Forelimb muscle (tissue), 1 donor: ENCODE data around the gene HECA. TPM values are rescaled to one million over a fixed set of nuclear protein-coding genes. Genes with fewer than 3 reads are reported as not detected.
"Not testable (repeated sequence)": the region's sequence is repeated elsewhere in the genome, so short reads cannot be mapped to it uniquely, and the experiment has no call there.

Experiments
- DNase-seq: peaks from one replicate; pipeline ENCODE4 v3.0.0-alpha.2; 2013; ENCODE audit warnings: low read depth
- polyA plus RNA-seq: library from polyadenylated mRNA; unstranded; fragments of 120-200 nt; gene quantifications from one replicate; pipeline ENCODE4 v1.2.1, GENCODE V29; 2013; ENCODE audit not compliant: insufficient read length

The HECA gene
- polyA plus RNA-seq, 1 donor, result 18.5 TPM

DNA sequence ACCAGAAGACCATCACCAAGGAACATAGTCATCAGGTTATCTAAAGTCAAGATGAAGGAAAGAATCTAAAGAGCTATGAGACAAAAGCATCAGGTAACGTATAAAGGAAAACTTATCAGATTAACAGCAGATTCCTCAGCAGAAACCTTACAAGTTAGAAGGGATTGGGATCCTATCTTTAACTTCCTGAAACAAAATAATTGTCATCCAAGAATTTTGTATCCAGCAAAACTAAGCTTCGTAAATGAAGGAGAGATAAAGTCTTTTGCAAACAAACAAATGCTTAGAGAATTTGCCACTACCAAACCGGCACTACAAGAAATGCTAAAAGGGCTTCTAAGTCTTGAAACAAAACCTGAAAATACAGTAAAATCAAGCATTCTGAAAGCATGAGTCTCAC lies 71.0 kb downstream of the HECA start:
- DNase-seq, result no peak

DNA sequence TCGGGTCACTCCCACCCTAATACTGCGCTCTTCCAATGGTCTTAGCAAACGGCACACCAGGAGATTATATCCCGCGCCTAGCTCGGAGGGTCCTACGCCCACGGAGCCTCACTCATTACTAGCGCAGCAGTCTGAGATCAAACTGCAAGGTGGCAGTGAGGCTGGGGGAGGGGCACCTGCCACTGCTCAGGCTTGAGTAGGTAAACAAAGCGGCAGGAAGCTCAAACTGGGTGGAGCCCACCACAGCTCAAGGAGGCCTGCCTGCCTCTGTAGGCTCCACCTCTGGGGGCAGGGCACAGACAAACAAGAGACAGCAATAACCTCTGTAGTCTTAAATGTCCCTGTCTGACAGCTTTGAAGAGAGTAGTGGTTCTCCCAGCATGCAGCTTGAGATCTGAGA lies 75.9 kb downstream of the HECA start:
- not testable (repeated sequence) for DNase-seq

DNA sequence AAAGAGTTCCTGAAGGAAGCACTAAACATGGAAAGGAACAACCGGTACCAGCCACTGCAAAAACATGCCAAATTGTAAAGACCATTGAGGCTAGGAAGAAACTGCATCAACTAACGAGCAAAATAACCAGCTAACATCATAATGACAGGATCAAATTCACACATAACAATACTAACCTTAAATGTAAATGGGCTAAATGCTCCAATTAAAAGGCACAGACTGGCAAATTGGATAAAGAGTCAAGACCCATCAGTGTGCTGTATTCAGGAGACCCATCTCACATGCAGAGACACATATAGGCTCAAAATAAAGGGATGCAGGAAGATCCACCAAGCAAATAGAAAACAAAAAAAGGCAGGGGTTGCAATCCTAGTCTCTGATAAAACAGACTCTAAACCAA lies 77.6 kb downstream of the HECA start:
- DNase-seq, result not testable (repeated sequence)

DNA sequence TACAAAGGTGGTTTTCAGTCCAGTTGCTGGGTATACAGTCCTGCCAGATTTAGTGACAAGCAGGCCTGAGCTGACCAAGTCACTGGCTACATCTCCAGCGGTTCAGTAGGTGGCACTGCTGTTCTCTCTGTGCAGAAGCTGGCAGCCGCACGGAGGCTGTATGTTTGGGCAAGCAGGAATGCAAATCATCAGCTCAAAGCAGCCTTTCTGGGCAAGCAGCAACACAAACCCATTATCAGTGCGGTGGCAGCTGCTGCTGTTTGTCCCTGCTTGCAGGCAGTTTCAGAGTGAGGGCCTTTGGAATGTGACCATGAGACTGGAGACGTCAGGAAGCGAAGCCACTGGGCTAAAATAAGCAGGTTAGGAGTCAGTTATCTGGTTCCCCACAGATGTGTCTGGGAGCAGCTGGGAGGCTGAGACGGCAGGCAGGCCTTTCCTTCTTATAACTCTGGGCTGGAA lies 84.4 kb downstream of the HECA start:
- peak; percentile 56 for DNase-seq

DNA sequence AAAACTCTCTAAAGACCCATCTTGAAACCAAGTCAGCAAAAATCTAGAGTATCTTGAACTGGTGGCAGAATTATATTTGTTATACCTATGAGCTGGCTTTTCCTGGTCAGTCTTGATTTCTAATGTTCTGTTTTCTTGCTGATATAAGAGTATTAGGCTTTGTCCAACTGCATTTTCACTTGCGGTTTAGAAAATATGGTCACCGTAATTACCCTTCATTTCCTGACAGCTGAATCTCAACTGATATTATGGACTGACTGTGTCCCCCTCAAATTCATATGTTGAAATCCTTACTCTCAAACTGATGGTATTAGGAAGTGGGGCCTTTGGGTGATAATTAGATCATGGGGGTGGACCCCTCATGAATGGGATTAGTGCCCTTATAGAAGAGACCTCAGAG lies 84.9 kb downstream of the HECA start:
- DNase-seq, result no peak

DNA sequence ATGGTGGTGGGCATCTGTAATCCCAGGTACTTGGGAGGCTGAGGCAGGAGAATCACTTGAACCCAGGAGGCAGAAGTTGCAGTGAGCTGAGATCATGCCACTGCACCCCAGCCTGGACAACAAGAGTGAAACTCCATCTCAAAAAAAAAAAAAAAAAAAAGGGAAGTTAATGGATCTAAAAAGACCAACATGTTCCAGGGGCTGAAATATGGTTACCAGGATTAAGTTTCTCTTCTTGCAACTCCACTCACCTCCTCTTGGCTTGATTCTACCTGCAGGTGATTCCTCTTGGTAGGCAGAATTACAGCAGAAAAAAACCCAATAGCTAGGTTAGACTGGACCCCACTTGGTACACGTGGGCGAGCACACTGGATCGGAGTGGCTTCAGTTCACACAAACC lies 93.5 kb downstream of the HECA start:
- DNase-seq, result not testable (repeated sequence)

Other genes starting within 250 kb of the HECA start
- 40.6 TPM for gene REPS1, start 146.8 kb upstream of the HECA start, polyA plus RNA-seq
- 16.0 TPM for gene ABRACL, start 106.3 kb upstream of the HECA start, polyA plus RNA-seq
- 137 TPM for gene TXLNB, start 156.9 kb downstream of the HECA start, polyA plus RNA-seq
- 99.3 TPM for gene CITED2, start 239.6 kb downstream of the HECA start, polyA plus RNA-seq